NCI-H226 (cell line): ENCODE results near the gene CAPN7.

Source experiments
- DNase-seq: peaks from one replicate; pipeline ENCODE4 v3.0.0-alpha.2; 2015

Gene CAPN7

GRCh38 chr3:15255215-15255614 is 49.2 kb downstream of the CAPN7 start:
- no peak for DNase-seq

DNA sequence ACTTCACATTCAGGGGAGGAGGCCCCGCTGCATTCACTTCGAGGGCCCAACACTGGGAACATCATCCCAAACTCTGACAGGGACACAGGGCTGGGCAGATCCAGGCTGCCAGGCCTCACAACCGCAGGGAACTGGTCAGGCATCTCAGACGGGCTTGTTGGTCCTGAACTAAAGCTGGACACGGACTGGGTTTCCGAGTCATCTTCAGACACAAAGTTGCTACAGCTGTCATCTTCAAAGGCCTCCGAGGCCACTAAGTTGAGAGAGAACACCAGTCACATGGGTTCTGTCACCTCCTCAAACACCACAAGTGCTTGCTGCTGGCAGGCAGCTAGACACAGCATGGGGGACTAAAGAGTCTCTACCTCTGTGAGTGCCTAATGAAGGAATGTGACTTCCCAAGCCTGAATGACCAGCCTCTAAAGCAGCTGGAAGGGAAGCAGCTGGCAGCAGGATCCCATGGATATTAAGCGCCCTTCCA is 50.9 kb downstream of the CAPN7 start:
- no peak for DNase-seq

GRCh38 chr3:15258720-15259119 is 52.7 kb downstream of the CAPN7 start:
- DNase-seq, result no peak

GRCh38 chr3:15260531-15260930 is 54.5 kb downstream of the CAPN7 start:
- no peak for DNase-seq

GRCh38 chr3:15261274-15261673 is 55.2 kb downstream of the CAPN7 start:
- DNase-seq, result no peak

DNA sequence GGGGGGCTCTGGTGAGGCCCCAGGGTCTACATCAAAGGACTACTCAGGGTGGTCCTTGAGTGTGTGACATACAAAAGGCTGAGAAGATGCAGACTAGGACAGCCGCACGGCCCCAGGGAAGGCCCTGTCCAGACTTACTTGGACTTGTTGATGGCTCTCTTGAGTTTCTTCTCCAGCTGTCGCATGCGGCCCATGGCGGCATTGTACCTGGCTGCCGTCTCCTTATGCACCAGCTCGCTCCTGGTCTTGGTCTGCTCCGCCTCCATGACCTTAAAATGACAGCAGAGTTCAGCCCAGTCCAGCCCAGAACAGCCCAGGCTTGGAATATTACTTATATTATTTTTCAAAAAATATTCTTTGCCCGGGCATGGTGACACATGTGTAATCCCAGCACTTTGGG is 56.0 kb downstream of the CAPN7 start:
- no peak for DNase-seq

DNA sequence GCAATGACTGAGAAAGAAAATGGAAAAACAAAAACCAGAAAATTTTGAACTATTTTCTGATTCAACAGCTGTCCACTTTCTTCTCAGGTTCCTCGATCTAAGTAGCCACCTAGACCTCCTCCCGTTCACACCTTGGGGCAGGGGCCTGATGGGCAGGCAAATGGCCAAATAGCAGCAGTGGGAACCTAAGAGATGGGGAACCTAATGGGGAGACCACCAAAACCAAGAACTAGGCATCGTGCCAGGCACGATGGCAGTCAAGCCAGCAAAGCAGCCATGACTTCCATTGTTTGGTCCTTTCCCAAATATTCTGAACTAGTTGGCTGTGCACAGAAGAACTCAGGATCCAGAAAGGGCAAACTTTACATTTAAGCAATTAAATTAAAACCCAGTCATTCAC is 57.1 kb downstream of the CAPN7 start:
- no peak for DNase-seq

GRCh38 chr3:15263926-15264325 is 57.9 kb downstream of the CAPN7 start:
- no peak for DNase-seq

DNA sequence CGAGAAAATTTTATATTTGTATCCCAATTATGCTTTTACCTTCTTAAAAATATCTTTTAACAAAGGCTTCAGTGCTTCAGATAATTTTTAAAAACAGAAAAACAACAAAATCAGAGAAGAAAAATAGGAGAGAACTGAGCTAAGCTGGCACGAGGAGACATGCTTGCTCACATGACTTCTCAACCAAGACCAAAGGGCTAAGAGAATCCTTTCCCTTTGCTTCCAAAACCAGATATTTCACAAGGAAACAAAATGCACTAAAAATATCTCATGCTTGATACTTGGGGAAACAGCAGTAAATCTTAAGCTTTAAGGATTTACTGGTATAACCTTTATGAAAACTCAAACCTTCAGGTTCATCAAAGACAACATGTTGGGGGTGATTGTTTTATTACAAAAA is 58.4 kb downstream of the CAPN7 start:
- DNase-seq, result no peak

DNA sequence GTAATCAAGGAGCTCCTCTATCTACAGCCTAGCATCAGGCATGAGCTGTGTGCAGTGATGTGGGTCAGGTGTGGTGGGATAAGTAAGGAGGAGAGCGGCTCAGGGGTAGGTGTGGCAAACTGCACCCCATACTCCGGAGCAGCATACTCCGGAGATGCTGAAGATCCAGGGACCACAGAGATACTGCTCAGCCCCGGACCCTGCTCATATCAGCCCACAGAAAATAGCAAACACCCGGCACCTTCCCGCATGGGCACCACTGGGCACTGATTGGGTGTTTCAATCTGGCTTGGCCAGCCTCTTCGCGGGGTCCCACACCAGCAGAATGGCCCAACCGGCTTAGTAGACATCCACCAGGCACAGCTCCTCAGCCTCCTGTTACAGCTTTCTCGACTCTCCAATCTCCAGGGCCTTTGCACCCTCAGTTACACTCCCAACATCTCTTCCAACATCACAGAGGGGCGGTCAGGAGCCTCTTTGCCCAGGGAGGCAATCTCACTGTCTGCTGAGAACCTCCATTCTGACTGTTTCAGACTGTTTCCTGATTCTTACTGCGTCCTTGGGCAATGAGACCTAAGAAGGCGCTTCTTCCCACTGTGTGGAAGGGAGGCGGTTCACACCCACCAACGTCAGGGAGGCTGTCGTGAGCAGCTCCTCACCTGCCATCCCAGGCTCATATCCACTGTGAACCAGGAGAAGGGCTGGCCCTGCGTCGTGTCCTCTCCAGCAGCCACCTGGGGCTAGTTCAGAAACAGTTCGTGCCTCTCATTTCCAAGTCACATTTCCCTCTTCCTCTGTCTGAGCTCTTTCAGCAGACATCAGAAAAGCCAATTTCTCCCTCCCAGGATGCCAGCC is 59.8 kb downstream of the CAPN7 start:
- DNase-seq, result no peak

GRCh38 chr3:15266510-15267376 is 60.7 kb downstream of the CAPN7 start:
- DNase-seq, result no peak

DNA sequence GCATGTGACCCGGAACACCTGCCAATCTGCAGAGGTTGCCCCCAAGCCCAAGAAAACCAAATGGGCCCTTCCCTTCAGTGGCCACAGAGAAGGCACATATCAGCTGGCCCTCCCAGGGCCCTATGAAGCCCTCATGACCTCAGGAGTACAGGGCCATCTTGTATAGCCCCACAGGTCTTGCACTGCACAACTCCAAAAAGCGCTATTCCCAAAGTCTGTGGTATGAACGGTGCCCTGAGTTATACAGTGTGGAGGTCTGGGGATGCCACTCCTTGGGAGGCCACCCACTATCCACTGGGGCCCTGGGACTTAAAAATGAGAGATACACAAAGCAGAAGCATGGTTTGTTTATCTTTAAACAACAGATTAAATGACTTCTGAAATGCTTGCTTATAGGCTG is 61.5 kb downstream of the CAPN7 start:
- DNase-seq, result no peak

DNA sequence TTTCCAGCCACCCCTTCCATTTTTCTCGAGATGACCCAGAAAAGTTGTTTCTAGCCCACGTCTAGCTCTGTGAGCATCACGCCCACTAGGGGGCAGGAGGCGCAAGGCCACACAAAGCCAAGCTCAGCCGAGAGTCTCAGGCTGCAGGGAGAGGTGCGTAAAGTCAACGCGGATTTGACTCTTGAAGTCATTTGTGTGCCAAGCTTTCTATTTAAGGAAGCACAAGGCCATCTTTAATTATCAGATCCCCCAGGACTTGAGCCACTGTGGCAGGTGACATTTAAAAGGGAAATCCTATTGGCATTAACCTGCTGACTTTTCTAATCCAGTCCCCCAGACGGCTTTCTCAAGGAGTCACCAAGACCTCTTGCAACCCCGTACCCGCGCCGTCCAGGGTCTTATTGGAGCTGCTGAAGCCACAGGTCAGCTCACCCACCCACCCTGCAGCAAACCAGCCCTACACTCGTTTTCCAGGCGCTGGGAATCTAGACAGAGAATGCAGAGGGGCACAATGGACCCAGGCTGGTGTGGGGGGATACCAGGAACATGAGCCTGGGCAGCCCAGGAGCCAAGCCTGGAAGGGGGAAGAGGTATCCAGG is 62.1 kb downstream of the CAPN7 start:
- DNase-seq, result peak; percentile 53

GRCh38 chr3:15269091-15269989 is 63.3 kb downstream of the CAPN7 start:
- peak; percentile 96 for DNase-seq

DNA sequence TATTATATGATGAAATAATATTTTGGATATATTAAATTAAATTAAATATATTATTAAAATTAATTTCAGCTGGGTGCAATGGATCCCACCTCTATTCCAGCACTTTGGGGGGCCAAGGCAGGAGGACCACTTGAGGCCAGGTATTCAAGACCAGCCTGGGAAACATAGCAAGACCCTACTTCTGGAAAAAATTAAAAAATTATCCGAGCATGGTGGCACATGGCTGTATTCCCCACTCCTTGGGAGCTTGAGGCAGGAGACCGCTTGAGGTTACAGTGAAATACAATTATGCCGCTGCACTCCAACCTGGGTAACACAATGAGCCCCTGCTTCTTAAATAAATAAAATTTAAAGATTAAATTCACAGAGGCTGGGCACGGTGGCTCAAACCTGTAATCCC is 65.0 kb downstream of the CAPN7 start:
- no peak for DNase-seq

DNA sequence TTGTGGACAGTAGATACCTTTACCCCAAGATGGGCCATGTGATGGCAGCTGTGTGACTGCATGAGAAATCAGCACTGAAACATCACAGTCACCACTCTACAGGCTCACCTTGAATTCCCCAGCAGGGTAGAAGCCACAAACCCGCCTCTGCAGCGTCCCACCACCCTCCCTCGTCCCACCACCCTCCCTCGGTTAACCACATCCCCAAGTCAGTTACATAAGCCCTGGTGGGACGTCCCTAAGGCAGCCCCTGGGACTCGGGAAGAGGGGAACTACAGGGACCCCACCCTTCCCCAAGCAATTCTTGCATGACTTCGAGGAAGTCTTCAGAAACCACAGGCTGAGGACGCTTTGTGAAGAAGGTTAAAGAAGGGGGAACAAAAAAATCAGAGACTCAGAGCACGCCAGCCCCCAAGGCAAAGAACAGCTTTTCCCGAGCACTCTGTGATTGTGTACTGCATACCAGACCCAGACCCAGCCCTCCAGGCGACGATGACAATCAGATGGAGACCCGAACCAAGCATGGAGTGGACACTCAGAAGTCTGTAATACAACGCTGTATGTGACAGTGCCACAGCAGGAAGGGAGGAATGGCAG is 65.8 kb downstream of the CAPN7 start:
- DNase-seq, result no peak

- no peak for DNase-seq
These were observed 66.6 kb downstream of the CAPN7 start for GRCh38 chr3:15272426-15273196.

GRCh38 chr3:15273227-15273626 is 67.2 kb downstream of the CAPN7 start:
- no peak for DNase-seq

GRCh38 chr3:15276028-15276724 is 70.1 kb downstream of the CAPN7 start:
- DNase-seq, result no peak

DNA sequence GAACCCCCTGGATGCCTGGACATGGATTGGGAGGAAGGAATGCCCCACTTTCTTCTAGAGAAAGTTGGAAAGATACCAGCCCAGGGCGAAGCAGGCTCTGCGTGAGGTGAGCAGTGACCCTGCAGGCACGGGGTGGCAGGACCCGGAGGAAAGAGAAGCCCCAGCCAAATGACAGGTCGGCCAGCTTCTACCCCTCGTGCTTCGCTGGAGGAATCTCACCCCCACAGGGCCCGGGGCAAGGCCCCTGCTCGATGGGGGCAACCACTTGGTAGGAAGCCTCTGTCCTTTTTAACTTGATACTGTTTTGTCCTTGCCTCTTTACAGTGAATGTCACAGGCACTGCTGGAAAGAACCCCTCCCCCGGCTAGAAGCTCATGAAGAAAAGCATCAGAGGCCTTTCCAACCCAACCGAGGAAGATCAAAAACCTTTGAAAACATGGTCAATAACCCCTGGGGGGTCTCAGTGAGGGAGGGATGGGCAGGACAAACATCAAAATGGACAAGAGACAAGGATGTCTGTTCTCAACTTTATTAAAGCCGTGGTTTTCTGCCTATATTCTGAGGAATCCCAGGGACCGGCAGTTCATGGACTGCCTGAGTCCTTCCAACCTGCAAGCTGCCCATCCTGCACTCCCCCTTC is 71.9 kb downstream of the CAPN7 start:
- no peak for DNase-seq
